CD4-positive, alpha-beta T cell treated with Interleukin-10 for 1 hour (primary cell): ENCODE results near the gene DIS3L2.
"Not testable (repeated sequence)": the region's sequence is repeated elsewhere in the genome, so short reads cannot be mapped to it uniquely, and the experiment has no call there.

Experiments used
- DNase-seq: peaks from one replicate; pipeline ENCODE4 v3.0.0-alpha.2; 2020

DIS3L2 gene

GRCh38 chr2:232327105-232328031 lies 365.9 kb downstream of the DIS3L2 start:
- DNase-seq = peak; percentile 84

GRCh38 chr2:232328032-232328422 lies 366.5 kb downstream of the DIS3L2 start:
- no peak for DNase-seq

DNA sequence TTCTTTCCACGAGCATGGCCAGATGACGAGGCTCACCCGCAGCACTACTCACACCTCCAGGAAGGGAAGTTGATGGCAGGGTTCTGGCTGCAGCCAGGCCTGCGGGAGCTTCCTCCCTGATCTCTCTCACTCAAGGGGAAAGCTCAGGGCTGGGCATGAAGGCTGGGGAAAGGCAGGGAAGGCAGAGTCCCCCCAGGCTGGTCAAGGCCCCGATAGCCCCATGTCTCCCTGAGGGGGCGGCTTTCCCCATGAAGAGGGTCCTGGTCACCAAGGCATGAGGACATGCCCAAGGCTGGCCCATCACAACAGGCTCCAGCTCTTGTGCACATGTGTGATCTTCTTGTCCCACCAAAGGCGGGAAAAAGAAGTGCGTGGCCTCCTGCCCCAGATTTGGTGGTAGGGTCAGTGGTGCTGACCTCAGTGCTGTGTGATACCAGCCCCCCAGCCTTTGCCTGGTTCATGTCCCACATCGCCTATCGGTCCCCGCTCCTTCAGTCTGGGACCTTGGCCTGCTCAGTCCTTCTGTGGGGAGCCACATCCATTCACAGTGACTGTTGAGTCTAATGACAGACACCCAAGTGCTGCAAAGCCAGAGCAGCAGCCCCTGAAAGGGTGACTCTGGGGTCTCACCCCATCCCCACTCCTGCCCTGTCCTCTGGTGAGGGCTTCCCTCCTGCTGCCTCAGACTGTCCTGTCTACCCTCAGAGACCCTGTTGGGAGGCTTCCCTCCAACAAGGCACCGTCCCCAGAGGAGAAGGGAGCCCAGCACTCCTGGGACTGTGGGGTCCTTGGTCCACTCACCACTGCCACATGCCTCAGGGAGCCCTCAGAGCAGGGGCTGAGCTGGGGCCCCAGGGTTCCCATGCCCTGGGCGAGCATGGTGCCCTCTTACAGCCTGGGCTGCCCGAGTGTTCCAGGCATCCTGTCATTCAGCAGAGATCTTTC lies 367.3 kb downstream of the DIS3L2 start:
- no peak for DNase-seq

GRCh38 chr2:232329716-232330067 lies 368.2 kb downstream of the DIS3L2 start:
- DNase-seq = no peak

DNA sequence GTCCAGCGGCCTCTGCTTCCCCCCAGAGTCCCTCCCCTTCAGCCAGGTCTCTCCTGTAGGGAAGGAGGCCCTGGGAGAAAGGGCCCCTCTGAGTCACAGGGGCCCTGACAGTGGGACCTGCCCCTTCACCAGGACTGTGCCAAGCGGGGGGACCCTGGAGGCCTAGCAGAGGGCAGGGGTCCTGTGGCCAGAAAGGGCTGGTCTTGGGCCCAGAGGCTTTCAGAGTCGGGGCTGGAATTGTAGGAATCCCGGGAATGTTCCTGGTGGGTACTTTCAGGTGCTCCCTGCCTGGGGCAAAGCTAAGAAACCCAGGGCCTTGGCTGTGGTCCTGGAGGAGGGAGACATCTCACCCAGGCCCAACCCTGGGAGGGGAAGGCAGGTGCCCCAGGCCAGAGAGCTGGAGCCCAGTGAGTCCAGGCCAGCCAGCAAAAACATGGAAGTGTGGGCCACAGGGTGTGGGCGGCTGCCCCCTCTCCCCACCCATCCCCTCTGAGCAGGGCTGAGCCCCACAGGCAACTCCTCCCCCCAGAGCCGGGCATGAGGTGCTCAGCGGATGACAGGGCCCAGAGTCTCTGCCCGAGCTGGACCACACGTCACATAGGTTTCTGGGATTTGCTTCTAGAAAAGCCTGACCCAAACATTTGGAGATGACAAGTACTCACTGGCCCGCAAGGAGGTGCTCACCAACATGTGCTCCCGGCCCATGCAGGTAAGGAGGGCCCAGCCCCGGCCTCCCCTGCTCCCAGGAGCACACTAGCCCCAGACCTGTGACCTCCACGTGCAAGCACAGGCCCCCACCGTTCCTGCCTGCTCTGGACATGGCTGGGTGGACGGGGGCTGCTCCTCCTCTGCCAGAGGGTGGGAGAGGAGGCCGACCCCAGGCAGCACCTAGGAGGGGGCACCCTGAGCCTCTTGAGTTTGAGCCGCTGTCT lies 368.8 kb downstream of the DIS3L2 start:
- DNase-seq = no peak

DNA sequence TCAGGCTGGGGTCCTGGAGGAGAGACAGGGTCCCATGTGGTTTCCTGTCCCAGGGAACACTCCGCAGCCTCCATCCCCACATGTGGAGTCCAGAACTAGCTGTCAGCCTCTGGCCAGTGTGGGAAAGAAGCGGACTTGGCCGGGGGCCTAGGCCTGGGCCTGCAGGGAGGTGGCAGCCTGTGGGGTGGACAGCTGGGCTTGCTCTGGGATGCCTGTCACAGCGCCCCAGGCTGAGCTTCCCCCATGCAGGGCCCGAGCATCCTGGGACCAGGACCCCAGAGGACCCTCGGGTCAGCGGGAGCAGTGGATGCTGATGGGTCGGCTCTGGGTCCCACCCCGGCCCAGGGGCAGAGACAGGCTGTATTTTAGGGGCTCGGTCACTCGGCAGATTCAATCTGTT lies 369.5 kb downstream of the DIS3L2 start:
- DNase-seq = not testable (repeated sequence)

DNA sequence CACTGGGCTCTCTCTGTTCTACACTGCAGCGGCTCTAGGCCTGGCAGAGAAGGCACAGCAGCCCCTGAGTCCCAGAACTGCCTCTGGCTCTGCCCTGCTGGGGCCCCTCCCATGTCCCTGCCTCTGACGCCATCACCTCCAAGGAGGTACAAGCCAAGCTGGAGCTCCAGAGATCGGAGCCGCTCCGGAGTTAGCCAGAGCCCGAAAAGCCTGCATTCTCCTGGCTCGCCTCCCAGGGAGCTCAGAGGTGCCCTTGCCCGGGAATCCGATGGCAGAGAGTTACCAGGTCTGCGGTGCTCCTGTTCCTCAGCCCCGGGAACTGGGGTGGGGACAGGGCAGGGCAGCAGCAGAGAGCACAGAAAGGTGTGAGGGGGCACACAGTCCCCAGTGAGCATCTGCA lies 370.1 kb downstream of the DIS3L2 start:
- DNase-seq = not testable (repeated sequence)

- DNase-seq = not testable (repeated sequence)
Observed at GRCh38 chr2:232332244-232332939, 370.9 kb downstream of the DIS3L2 start.

GRCh38 chr2:232332940-232333259 lies 371.4 kb downstream of the DIS3L2 start:
- DNase-seq = no peak

GRCh38 chr2:232333361-232334135 lies 372.0 kb downstream of the DIS3L2 start:
- DNase-seq = no peak

- not testable (repeated sequence) for DNase-seq
Observed at GRCh38 chr2:232334136-232334884, 372.8 kb downstream of the DIS3L2 start.

- DNase-seq = not testable (repeated sequence)
Observed at GRCh38 chr2:232334885-232335205, 373.3 kb downstream of the DIS3L2 start.

DNA sequence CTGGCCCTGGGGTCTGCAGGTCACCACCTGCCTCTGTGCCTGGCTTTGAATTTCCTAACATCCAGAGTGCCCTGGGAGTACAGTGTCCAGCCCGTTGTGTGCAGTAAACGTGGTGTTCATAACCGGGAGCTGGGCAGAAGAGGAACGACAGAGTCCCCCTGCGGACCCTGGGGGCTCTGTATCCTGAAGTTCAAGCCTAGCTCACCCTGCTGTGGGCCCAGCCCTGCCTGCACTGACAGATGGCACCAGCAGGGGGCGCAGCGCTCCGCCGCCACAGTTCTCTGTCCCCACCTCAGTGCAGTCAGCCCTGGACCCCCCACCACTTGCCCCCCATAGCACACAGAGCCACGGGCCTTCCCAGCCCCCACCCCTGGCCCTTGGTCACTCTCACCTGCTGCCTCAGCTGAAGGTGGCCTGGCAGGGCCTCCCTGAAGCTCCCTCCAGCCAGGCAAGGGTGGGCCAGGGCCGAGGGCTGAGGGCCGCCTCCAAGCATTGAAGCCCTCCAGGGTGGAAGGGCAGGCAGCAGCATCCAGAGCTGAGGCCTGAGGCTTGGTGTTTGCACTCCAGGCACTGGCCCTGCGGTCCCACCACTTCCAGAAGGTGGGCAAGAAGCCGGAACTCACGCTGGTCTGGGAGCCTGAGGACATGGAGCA lies 373.8 kb downstream of the DIS3L2 start:
- DNase-seq = not testable (repeated sequence)

DNA sequence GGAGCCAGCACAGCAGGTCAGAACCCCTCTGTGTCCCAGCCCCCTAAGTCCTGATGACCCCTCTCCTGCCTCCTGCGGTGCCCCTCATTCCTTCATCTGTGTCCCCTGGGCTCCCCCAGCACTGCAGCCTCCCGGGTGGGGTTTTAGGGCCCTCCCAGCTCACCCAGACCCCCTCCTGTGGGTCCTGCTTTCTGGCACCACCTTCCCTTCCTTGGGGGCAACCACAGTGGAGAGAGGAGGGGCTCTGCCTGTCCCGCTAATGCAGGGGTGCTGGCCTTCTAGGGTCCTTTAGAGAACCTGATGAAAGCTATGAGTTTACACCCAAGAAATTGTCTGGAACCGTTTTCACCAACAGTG lies 374.3 kb downstream of the DIS3L2 start:
- DNase-seq = no peak

- DNase-seq = no peak
Observed at GRCh38 chr2:232336241-232336736, 374.8 kb downstream of the DIS3L2 start.

GRCh38 chr2:232336981-232337720 lies 375.6 kb downstream of the DIS3L2 start:
- DNase-seq = no peak

DNA sequence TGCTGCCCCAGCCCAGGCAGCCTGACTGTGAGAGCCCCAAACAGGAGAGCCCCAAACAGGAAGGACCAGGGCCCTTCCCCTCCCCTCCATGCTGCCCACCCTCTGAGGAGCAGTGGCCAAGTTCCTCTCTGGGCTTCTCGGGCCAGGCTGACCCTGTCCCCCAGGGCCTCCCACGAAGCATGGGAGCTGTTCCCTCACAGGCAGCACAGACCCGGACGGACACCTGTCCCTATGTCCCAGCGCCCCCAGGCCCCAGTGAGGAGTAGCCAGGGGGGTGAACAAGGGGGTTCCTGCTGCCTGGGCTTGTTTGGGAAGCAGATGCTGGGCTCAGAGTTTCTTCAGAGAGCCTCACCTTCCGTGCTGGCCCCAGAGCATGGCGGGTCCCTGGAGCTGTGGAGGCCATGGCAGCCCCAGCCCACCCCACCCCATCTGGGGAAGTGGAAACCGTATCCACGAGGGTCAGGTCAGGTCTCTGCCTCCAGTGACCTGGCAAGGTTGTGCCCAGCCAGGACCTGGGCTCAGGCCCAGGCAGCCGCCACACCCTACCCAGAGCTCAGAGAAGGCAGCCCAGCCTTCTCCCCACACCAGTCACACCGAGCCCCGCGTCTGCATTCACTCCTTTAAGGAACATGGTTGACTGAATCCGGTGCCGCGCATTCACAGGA lies 376.7 kb downstream of the DIS3L2 start:
- not testable (repeated sequence) for DNase-seq

DNA sequence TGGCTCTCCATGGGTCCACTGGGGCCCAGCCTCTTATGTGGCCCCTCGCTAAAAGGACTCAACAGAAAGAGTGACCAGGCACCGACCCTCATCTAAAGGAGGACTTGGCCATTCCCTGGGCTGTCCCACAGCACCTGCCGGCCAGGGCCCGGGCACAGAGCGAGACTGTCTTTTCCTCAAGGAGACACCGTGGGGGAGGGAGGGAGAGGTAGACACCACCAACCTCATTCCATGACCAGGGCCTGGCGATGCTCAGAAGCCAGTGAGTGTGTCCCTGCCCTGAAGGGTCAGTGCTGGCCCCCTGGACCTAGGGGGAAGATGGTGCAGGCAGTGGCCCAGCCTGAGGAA lies 377.2 kb downstream of the DIS3L2 start:
- no peak for DNase-seq
